ENCODE measurements around the gene GPC4. TPM values are rescaled to one million over a fixed set of nuclear protein-coding genes. Genes with fewer than 3 reads are reported as not detected.

GPC4 gene
- total and polyA plus RNA-seq, 10 of the 15 experiments (the other 5 are each of a cell fraction or from before 2014, with no cell fraction given): 0.04 to 5.8 (median 0.13) TPM

DNA sequence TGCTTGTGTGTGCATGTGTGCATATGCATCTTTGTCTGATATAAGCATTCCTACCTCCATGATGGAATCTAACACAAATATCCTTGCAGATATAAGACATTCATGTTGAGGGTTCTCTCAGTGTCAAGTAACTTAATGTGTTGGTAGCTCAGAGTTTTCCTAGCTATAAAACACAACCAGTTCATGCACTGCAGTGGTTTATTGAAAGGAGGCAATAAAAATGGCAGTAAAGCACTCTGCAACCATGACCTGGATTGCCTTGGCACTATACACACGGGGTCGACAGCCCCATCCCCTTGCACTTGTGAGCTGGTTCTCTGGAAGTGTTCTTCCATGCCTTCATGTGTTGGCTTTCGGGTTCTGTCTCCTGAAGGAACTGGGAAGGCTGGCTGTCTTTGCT lies 38.9 kb downstream of the GPC4 start:
- Histone ChIP-seq H4K20me1 (ENCODE audit: control insufficient read depth, insufficient read depth) (no peaks in the 10 kb centered on the region), H3K4me2 (ENCODE audit: control insufficient read depth, insufficient read depth) (no peak overlapping the region), H3K4me3 (no peak overlapping the region), H3K9me3 (replicated peaks; ENCODE audit: control insufficient read depth, insufficient read depth, low read length) (no peaks in the 10 kb centered on the region), H3K79me2 (ENCODE audit: control insufficient read depth, insufficient read depth, low read length) (no peaks in the 10 kb centered on the region), H3K36me3 (ENCODE audit: control insufficient read depth in 2 of 2, insufficient read depth in 2 of 2, low read length in 1 of 2) (no peaks in the 10 kb centered on the region), H3K27ac (ENCODE audit: control insufficient read depth, insufficient read depth) (no peak overlapping the region), H3K9ac (ENCODE audit: control insufficient read depth, insufficient read depth, low read length) (no peak overlapping the region), H2AFZ (ENCODE audit: control insufficient read depth, low read depth, low read length) (no peak overlapping the region), H3K27me3 (replicated peaks in 1 of 2; ENCODE audit: control insufficient read depth in 2 of 2, insufficient read depth in 2 of 2, low read length in 1 of 2) (no peaks in the 10 kb centered on the region), H3K4me1 (ENCODE audit: control insufficient read depth, insufficient read depth, low read length) (no peaks in the 10 kb centered on the region)
- FAIRE-seq (no peak), ATAC-seq (no peak), DNase-seq (ENCODE audit: low read depth, low spot score) (no peak)
- POLR2A ChIA-PET: interaction anchor here (1.3 to 3.1 kb wide), 4 partner anchors 11 to 18 kb away, joined by 4 to 9 read pairs (median 6); no protein-coding TSS in a partner anchor
- CTCF ChIA-PET: interaction anchor here (1.4 to 1.7 kb wide), 2 partner anchors 14 kb away, joined by 3 to 7 read pairs; no protein-coding TSS in a partner anchor
- WGBS (ENCODE audit: insufficient coverage, insufficient replicate concordance, low lambda C conversion rate, missing lambda C conversion rate): 0% methylated on average over 3 of the region's 3 CpGs
- TF ChIP-seq RBBP5 (conservative IDR thresholded peaks at IDR 0.05) (no peak), HDAC2 (IDR thresholded peaks at IDR 0.05) (no peak), YY1 (IDR thresholded peaks at IDR 0.05; ENCODE audit: low read depth, low read length) (no peak), NBN (IDR thresholded peaks at IDR 0.05) (no peak), REST (IDR thresholded peaks at IDR 0.05; ENCODE audit: low read depth, low read length) (no peak), MTA2 (IDR thresholded peaks at IDR 0.05; ENCODE audit: low read depth) (no peak), IKZF1 (conservative IDR thresholded peaks at IDR 0.05) (no peak), MEF2B (IDR thresholded peaks at IDR 0.05; ENCODE audit: partially characterized antibody, poor library complexity, severe bottlenecking) (no peak), ZNF622 (IDR thresholded peaks at IDR 0.05) (no peak), SREBF2 (IDR thresholded peaks at IDR 0.05; ENCODE audit: low read length) (no peak), ZNF687 (IDR thresholded peaks at IDR 0.05) (no peak), ZZZ3 (IDR thresholded peaks at IDR 0.05; ENCODE audit: control insufficient read depth, insufficient read length, low read depth) (no peak)
- TF ChIP-seq, protein P1, sequence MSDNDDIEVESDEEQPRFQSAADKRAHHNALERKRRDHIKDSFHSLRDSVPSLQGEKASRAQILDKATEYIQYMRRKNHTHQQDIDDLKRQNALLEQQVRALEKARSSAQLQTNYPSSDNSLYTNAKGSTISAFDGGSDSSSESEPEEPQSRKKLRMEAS (IDR thresholded peaks at IDR 0.05; ENCODE audit: low read depth, low read length): no peak
- in situ Hi-C loops (cut with MboI): no loop called here
- intact Hi-C loops (cut with micrococcal nuclease; ENCODE audit: unreplicated experiment): no loop called here
- RAD21 ChIA-PET (ENCODE audit: unreplicated experiment): interaction anchor here (0.7 to 1.6 kb wide), 4 partner anchors 25 to 35 kb away, joined by 3 to 6 read pairs (median 3); no protein-coding TSS in a partner anchor
- no TSS peak for BruUV-seq (replicated peaks)
- SMC1A ChIA-PET (ENCODE audit: uncharacterized antibody, unreplicated experiment): interaction anchor here (0.8 to 1.4 kb wide), 6 partner anchors 10 to 40 kb away, joined by 3 to 7 read pairs (median 3); no protein-coding TSS in a partner anchor
